HepG2 (cell line): ENCODE results near the gene TRIM25. TPM values are rescaled to one million over a fixed set of nuclear protein-coding genes. Genes with fewer than 3 reads are reported as not detected.
A peak's percentile ranks its signal among the peaks of the same experiment; 100 is the strongest.

ENCODE experiments used
- CAMTA2 ChIP-seq: sonication (generic); formaldehyde crosslinking; IDR thresholded peaks from 2 replicates; pipeline ENCODE4 v1.4.0; 2020; ENCODE audit warnings: mild to moderate bottlenecking, missing genetic modification reagents, borderline replicate concordance
- EP300 ChIP-seq, 3 experiments: sonication (generic) in 1 of 3; formaldehyde crosslinking in 1 of 3; IDR thresholded peaks; 2 replicates each; pipeline versions ENCODE4 v1.5.1 to v1.6.1; 2011 to 2020; ENCODE audit warnings: low read depth in 2 of 3, low read length in 2 of 3, borderline replicate concordance in 1 of 3, improper control_type of control experiment in 1 of 3, mild to moderate bottlenecking in 1 of 3, missing genetic modification reagents in 1 of 3, moderate library complexity in 1 of 3
- FIP1L1 ChIP-seq: fragments of 200-400 bp; formaldehyde crosslinking; IDR thresholded peaks from 2 replicates; pipeline ENCODE4 v1.6.1; 2018; ENCODE audit warnings: low read depth, mild to moderate bottlenecking, low read length, moderate library complexity, borderline replicate concordance; ENCODE audit not compliant: insufficient read depth
- FOXJ3 ChIP-seq: sonication (generic); formaldehyde crosslinking; IDR thresholded peaks from 2 replicates; pipeline ENCODE4 v1.4.0; 2020; ENCODE audit warnings: missing genetic modification reagents, mild to moderate bottlenecking, borderline replicate concordance
- GATA4 ChIP-seq: sonication (generic); IDR thresholded peaks from 2 replicates; pipeline ENCODE4 v1.6.1; 2016; ENCODE audit warnings: antibody characterized with exemption, low read depth, borderline replicate concordance
- IKZF5 ChIP-seq: IDR thresholded peaks from 2 replicates; pipeline ENCODE4 v1.6.1; 2018; ENCODE audit warnings: missing genetic modification reagents, mild to moderate bottlenecking, missing compliant biosample characterization
- NCOA5 ChIP-seq: sonication (generic); formaldehyde crosslinking; IDR thresholded peaks from 2 replicates; pipeline ENCODE4 v1.4.0; 2020; ENCODE audit warnings: missing genetic modification reagents
- NFE2L1 ChIP-seq: sonication (generic); formaldehyde crosslinking; IDR thresholded peaks from 2 replicates; pipeline ENCODE4 v1.4.0; 2020; ENCODE audit warnings: missing genetic modification reagents, mild to moderate bottlenecking, borderline replicate concordance
- PAF1 ChIP-seq: IDR thresholded peaks from 2 replicates; pipeline ENCODE4 v1.6.1; 2016; ENCODE audit warnings: missing genetic modification reagents, missing compliant biosample characterization
- SSRP1 ChIP-seq: IDR thresholded peaks from 2 replicates; pipeline ENCODE4 v1.6.1; 2016; ENCODE audit warnings: control low read depth
- STAT5B ChIP-seq: sonication (generic); formaldehyde crosslinking; IDR thresholded peaks from 2 replicates; pipeline ENCODE4 v1.4.0; 2020; ENCODE audit warnings: missing genetic modification reagents
- TBX3 ChIP-seq: fragments of 450-650 bp; IDR thresholded peaks from 2 replicates; pipeline ENCODE4 v1.6.1; 2017; ENCODE audit warnings: antibody characterized with exemption, mild to moderate bottlenecking, inconsistent platforms, borderline replicate concordance
- ZBTB20 ChIP-seq: sonication (generic); formaldehyde crosslinking; IDR thresholded peaks from 2 replicates; pipeline ENCODE4 v1.8.1; 2023; ENCODE audit warnings: missing genetic modification reagents, low read depth, mild to moderate bottlenecking, borderline replicate concordance
- ZBTB42 ChIP-seq: sonication (generic); formaldehyde crosslinking; IDR thresholded peaks from 2 replicates; pipeline ENCODE4 v1.5.0; 2020; ENCODE audit warnings: mild to moderate bottlenecking, missing genetic modification reagents
- ZKSCAN8 ChIP-seq: IDR thresholded peaks from 2 replicates; pipeline ENCODE4 v1.6.1; 2016; ENCODE audit warnings: borderline replicate concordance, missing genetic modification reagents, missing compliant biosample characterization
- ZMAT3 ChIP-seq: sonication (generic); formaldehyde crosslinking; conservative IDR thresholded peaks from 2 replicates; pipeline ENCODE4 v1.7.0; 2021; ENCODE audit warnings: missing genetic modification reagents
- ZNF572 ChIP-seq: sonication (generic); formaldehyde crosslinking; IDR thresholded peaks from 2 replicates; pipeline ENCODE4 v1.5.1; 2020; ENCODE audit warnings: mild to moderate bottlenecking, missing genetic modification reagents
- polyA plus RNA-seq, 8 experiments: library from polyadenylated mRNA; depleted of rRNA in 3 of 8; stranded (reverse) in 7 of 8; unstranded in 1 of 8; fragments of >200 nt; fragmentation: Illumina TruSeq in 4 of 8; extraction: Trizol in 4 of 8; gene quantifications; 2 replicates each; pipeline versions ENCODE4 v1.2.1 to v1.2.3, GENCODE V29; 2011 to 2016; ENCODE audit warnings: low read depth in 4 of 8, missing spikeins in 1 of 8, mixed read lengths in 1 of 8; ENCODE audit not compliant: insufficient read depth in 1 of 8
- total RNA-seq, 5 experiments: library from RNA; depleted of rRNA; stranded (reverse); fragments of >200 nt; fragmentation: Illumina TruSeq; extraction: Trizol; gene quantifications; 2 replicates each; pipeline ENCODE4 v1.2.3, GENCODE V29; 2016; ENCODE audit warnings: low read depth in 1 of 5
- TF ChIP-seq, protein P1 (sequence below): sonication (generic); formaldehyde crosslinking; IDR thresholded peaks from 2 replicates; pipeline ENCODE4 v1.4.0; 2020; ENCODE audit warnings: missing genetic modification reagents
- TF ChIP-seq, protein P2 (sequence below): sonication (generic); formaldehyde crosslinking; IDR thresholded peaks from 2 replicates; pipeline ENCODE4 v1.5.0; 2020; ENCODE audit warnings: mild to moderate bottlenecking, missing genetic modification reagents
- TF ChIP-seq, protein P3 (sequence below): fragments of 450-650 bp; IDR thresholded peaks from 2 replicates; pipeline ENCODE4 v1.6.1; 2016

TRIM25 gene
- total and polyA plus RNA-seq, 2 of the 13 experiments (the other 11 are each of a cell fraction or from before 2014, with no cell fraction given), result 30.8 to 42.2 TPM

GRCh38 chr17:56960596-56961538 lies 47.0 kb upstream of the TRIM25 start, which contains the start of gene COIL (continued):
- TF ChIP-seq ZBTB20 (CRISPR knock-in tag) (peak; percentile 74; the same call in 1 of the 2 replicates), PAF1 (CRISPR knock-in tag) (no peak), STAT5B (no peak), FIP1L1 (0 out of 2 replicates have a peak, but pooled peaks have one; percentile 40), GATA4 (0 out of 2 replicates have a peak, but pooled peaks have one; percentile 35), ZMAT3 (peak; percentile 94), FOXJ3 (CRISPR knock-in tag) (peak; percentile 75), TBX3 (peak; percentile 22; the same call in 1 of the 2 replicates), NFE2L1 (no peak), CAMTA2 (CRISPR knock-in tag) (no peak), ZNF572 (CRISPR knock-in tag) (no peak; the same call in 1 of the 2 replicates), IKZF5 (CRISPR knock-in tag) (peak; percentile 90), ZBTB42 (CRISPR knock-in tag) (no peak), NCOA5 (no peak), SSRP1 (peak; percentile 78; the same call in 1 of the 2 replicates), EP300 (IDR thresholded peaks at IDR 0.05; ENCODE audit: low read depth in 2 of 2, low read length in 2 of 2) (no peak), EP300 (CRISPR knock-in tag; IDR thresholded peaks at IDR 0.05; ENCODE audit: borderline replicate concordance) (no peak; the same call in 1 of the 2 replicates), ZKSCAN8 (CRISPR knock-in tag) (peak; percentile 94)
- TF ChIP-seq, protein P1, sequence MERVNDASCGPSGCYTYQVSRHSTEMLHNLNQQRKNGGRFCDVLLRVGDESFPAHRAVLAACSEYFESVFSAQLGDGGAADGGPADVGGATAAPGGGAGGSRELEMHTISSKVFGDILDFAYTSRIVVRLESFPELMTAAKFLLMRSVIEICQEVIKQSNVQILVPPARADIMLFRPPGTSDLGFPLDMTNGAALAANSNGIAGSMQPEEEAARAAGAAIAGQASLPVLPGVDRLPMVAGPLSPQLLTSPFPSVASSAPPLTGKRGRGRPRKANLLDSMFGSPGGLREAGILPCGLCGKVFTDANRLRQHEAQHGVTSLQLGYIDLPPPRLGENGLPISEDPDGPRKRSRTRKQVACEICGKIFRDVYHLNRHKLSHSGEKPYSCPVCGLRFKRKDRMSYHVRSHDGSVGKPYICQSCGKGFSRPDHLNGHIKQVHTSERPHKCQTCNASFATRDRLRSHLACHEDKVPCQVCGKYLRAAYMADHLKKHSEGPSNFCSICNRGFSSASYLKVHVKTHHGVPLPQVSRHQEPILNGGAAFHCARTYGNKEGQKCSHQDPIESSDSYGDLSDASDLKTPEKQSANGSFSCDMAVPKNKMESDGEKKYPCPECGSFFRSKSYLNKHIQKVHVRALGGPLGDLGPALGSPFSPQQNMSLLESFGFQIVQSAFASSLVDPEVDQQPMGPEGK (CRISPR knock-in tag), result peak; percentile 99
- TF ChIP-seq, protein P2, sequence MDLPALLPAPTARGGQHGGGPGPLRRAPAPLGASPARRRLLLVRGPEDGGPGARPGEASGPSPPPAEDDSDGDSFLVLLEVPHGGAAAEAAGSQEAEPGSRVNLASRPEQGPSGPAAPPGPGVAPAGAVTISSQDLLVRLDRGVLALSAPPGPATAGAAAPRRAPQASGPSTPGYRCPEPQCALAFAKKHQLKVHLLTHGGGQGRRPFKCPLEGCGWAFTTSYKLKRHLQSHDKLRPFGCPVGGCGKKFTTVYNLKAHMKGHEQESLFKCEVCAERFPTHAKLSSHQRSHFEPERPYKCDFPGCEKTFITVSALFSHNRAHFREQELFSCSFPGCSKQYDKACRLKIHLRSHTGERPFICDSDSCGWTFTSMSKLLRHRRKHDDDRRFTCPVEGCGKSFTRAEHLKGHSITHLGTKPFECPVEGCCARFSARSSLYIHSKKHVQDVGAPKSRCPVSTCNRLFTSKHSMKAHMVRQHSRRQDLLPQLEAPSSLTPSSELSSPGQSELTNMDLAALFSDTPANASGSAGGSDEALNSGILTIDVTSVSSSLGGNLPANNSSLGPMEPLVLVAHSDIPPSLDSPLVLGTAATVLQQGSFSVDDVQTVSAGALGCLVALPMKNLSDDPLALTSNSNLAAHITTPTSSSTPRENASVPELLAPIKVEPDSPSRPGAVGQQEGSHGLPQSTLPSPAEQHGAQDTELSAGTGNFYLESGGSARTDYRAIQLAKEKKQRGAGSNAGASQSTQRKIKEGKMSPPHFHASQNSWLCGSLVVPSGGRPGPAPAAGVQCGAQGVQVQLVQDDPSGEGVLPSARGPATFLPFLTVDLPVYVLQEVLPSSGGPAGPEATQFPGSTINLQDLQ (CRISPR knock-in tag), result peak; percentile 84; the same call in 1 of the 2 replicates
- TF ChIP-seq, protein P3, sequence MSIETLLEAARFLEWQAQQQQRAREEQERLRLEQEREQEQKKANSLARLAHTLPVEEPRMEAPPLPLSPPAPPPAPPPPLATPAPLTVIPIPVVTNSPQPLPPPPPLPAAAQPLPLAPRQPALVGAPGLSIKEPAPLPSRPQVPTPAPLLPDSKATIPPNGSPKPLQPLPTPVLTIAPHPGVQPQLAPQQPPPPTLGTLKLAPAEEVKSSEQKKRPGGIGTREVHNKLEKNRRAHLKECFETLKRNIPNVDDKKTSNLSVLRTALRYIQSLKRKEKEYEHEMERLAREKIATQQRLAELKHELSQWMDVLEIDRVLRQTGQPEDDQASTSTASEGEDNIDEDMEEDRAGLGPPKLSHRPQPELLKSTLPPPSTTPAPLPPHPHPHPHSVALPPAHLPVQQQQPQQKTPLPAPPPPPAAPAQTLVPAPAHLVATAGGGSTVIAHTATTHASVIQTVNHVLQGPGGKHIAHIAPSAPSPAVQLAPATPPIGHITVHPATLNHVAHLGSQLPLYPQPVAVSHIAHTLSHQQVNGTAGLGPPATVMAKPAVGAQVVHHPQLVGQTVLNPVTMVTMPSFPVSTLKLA, result peak; percentile 50
